GM10266 (cell line): ENCODE data around the gene RPL22.

Experiments used
- DNase-seq: peaks from one replicate; pipeline ENCODE4 v3.0.0; 2012; ENCODE audit errors: extremely low spot score
- TF ChIP-seq, protein P1 (sequence below): IDR thresholded peaks from 2 replicates; pipeline ENCODE4 v1.5.1; 2012; ENCODE audit warnings: mild to moderate bottlenecking, low read depth; ENCODE audit not compliant: control insufficient read depth, insufficient read depth; ENCODE audit errors: missing control alignments

RPL22 gene

DNA sequence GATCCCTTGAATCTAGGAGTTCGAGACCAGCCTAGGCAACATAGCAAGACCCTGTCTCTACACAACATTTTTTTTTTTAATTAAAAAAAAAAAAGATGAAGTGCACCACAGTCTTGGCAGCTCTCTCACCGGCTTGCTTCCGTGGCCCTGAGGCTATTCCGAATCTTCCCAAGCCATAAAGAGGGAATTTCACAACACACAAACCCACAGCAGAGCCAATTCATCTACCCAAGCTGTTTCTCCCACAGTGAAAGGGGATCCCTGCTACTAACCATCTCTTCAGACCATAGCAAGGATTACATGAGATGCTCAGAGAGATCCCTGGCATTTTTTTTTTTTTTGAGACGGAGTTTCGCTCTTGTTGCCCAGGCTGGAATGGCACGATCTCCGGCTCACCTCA is 10.9 kb downstream of the RPL22 start:
- TF ChIP-seq, protein P1, sequence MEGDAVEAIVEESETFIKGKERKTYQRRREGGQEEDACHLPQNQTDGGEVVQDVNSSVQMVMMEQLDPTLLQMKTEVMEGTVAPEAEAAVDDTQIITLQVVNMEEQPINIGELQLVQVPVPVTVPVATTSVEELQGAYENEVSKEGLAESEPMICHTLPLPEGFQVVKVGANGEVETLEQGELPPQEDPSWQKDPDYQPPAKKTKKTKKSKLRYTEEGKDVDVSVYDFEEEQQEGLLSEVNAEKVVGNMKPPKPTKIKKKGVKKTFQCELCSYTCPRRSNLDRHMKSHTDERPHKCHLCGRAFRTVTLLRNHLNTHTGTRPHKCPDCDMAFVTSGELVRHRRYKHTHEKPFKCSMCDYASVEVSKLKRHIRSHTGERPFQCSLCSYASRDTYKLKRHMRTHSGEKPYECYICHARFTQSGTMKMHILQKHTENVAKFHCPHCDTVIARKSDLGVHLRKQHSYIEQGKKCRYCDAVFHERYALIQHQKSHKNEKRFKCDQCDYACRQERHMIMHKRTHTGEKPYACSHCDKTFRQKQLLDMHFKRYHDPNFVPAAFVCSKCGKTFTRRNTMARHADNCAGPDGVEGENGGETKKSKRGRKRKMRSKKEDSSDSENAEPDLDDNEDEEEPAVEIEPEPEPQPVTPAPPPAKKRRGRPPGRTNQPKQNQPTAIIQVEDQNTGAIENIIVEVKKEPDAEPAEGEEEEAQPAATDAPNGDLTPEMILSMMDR, result no peak
- no peak for DNase-seq

DNA sequence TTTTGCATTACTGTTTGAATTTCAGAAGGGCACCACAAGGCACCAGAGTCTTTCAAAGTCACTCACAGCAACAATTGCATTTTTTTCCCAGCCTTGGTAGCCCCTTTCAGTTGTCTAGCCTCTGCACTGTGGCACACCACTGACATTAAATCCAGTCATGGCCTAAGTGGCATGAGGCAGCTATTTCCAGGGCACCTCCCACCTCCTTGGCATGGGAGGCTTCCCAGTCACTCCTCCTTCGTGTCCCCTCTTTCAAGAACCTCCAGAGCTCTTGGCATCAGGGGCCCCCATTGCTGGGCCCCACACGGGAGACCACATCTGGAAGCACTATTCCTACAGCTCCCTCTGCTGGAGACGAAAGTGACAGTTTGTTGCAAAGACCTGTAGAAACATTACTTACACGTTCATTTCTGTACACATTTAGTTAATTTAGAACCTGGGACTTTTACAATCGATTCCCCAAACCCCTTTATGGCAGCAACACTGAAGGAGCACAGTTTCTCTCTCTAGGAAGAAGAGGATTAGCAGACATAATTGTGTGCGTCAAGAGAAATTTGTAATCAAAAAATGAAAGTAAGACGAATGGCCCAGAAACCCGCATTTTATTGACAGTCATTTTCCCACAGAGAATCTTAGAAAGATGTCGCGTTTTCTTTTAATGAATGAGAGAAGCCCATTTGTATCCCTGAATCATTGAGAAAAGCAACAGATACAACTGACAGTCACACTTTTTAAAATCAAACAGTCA is 13.6 kb downstream of the RPL22 start:
- TF ChIP-seq, protein P1, result peak; percentile 57
- no peak for DNase-seq

DNA sequence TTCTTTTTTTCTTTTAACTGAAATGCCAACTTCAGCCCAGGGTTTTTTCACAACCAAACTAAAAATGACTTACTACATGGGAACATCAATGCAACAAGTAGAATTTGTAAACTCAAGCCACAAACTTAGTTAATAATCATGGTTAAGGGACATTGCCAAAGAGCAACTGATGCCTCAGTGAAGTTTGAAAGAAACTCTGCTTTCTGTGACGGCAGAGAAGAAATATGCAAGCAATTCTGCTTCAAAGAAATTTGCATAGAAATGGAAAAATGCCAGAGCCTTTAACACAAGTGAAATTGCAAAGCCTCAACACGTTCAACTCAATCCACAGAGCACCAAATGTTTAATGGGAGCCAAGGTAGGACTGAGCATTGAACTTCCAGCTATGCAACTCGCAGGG is 14.2 kb downstream of the RPL22 start:
- DNase-seq, result no peak
- TF ChIP-seq, protein P1, result no peak

DNA sequence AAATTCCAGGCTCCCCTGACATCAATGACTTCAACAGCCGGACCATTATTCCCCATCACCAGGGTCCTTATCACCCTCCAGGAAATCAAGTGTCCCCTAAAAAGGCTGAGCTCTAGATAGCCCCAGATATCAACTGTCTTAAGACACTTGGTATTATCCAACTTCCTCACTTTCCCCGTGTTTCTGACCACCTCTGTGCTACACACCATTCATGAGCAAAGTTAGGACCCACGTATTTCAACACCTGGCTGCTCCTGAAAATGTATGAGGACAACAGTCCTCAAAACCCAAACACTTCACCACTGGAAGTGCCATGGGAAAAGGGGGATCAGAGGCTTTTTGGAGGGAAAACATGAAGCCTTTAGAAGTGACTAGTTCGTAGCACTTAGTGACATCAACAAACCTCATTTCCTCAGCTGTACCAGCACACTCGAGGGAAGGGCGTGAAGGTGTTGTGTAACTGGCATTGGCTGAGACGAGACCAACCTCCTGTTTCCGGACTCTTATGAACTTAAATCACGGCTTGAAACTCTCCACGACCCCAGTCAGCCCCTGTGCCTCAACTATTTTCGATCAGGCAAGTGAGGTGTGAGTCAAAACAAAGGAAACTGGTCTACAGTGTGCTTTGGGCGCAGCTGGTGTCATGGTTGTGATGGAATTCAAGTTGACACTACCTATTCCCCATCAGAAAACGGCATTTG is 15.2 kb downstream of the RPL22 start:
- TF ChIP-seq, protein P1, result no peak
- no peak for DNase-seq

DNA sequence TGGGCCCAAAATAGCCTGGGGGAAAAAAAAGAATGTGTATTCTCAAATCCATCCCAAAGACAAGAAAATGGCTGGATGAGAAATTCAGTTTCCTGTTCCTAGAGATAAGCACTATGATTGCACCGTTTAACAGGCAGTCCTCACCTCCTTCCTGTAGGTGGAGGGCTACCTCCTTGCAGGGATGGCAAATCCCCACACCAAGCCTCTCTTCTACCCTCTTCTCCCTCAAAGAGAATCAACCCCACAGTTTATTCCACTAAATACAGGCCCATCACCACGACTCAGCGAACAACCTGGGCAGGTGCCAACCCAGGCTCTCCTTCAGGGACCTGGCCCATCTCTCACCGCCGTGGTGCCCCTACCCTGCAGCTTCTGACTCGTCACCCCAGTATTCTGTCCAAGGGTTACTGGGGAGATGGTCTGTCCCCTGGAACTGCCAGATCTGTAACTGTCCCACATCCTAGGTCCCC is 15.8 kb downstream of the RPL22 start:
- TF ChIP-seq, protein P1, result no peak

DNA sequence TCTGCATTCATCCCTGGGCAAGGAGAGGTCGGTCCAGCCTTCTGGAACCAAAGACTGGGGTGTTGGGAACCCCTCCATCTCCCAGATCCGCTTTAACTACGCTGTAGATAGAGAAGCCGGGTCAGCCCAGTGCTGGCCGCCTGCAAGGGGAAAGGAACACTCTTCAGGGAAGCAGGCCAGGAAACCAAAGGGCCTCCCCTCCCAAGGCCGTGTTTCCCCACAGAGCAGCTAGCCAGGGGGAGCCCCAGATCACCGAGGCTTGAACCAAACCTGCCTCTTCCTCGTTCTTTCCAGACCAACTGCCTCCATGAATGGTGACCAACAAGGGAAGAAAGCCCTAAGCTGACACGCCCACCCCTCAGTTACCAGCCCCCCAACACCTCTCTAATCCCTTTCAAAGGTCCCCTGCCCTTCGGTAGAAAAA is 18.0 kb downstream of the RPL22 start:
- TF ChIP-seq, protein P1, result no peak
- no peak for DNase-seq

More for the DNA sequence above, 15.8 kb downstream of the RPL22 start:
- no peak for DNase-seq
